Lung (tissue), 12 donors: Measurements from ENCODE around the gene MICU1. TPM values are rescaled to one million over a fixed set of nuclear protein-coding genes. Genes with fewer than 3 reads are reported as not detected.
"Not testable (repeated sequence)": the region's sequence is repeated elsewhere in the genome, so short reads cannot be mapped to it uniquely, and the experiment has no call there.

Experiments used
- ATAC-seq: fragments of 200-7000 bp; cut with Tn5 transposase; one replicate; pipeline ENCODE4 v1.9.1; 2020; ENCODE audit warnings: moderate number of reproducible peaks; ENCODE audit not compliant: insufficient read depth, low FRiP score
- DNase-seq, 3 donors: peaks; one replicate each; pipeline ENCODE4 v3.0.0-alpha.2; 2013 to 2017
- H3K27ac ChIP-seq, 2 donors: one replicate each; pipeline ENCODE4 v1.5.1; 2013; ENCODE audit warnings: mild to moderate bottlenecking in 2 of 2, moderate library complexity in 2 of 2, control low read depth in 1 of 2, inconsistent platforms in 1 of 2, low read depth in 1 of 2, low read length in 1 of 2
- H3K27me3 ChIP-seq, 3 donors: one replicate each; pipeline ENCODE4 v1.5.1; 2013; ENCODE audit warnings: low read length in 2 of 3; ENCODE audit not compliant: control insufficient read depth in 3 of 3, insufficient read depth in 3 of 3
- H3K36me3 ChIP-seq, 4 donors: one replicate each; pipeline ENCODE4 v1.5.1; 2013; ENCODE audit warnings: low read length in 4 of 4, mild to moderate bottlenecking in 1 of 4, moderate library complexity in 1 of 4; ENCODE audit not compliant: control insufficient read depth in 4 of 4, insufficient read depth in 4 of 4
- H3K4me1 ChIP-seq, 5 donors: one replicate each; pipeline ENCODE4 v1.5.1; 2013; ENCODE audit warnings: low read length in 5 of 5, mild to moderate bottlenecking in 2 of 5, moderate library complexity in 1 of 5; ENCODE audit not compliant: control insufficient read depth in 5 of 5, insufficient read depth in 5 of 5
- H3K4me3 ChIP-seq: one replicate; pipeline ENCODE4 v1.5.1; 2013; ENCODE audit warnings: mild to moderate bottlenecking, control low read depth, moderate library complexity
- H3K9ac ChIP-seq, 2 donors: one replicate each; pipeline ENCODE4 v1.5.1; 2013; ENCODE audit warnings: low read length in 2 of 2, control low read depth in 1 of 2; ENCODE audit not compliant: insufficient read depth in 1 of 2
- H3K9me3 ChIP-seq, 4 donors: one replicate each; pipeline ENCODE4 v1.5.1; 2013; ENCODE audit warnings: low read length in 3 of 4, mild to moderate bottlenecking in 1 of 4, moderate library complexity in 1 of 4; ENCODE audit not compliant: control insufficient read depth in 4 of 4, insufficient read depth in 3 of 4
- CTCF ChIP-seq: IDR thresholded peaks from 2 replicates; pipeline ENCODE4 v1.5.1; 2012; ENCODE audit warnings: mild to moderate bottlenecking; ENCODE audit errors: control extremely low read depth, extremely low read depth
- WGBS, 2 donors: extraction: QIAGEN DNeasy Blood & Tissue Kit; methylation state at CpG; one replicate each; pipeline ENCODE4 v1.1.7; 2013; 5-methylcytosine and 5-hydroxymethylcytosine counted together
- polyA plus RNA-seq, 2 donors: library from polyadenylated mRNA; stranded (reverse); fragments of 200-250 nt; gene quantifications; one replicate each; pipeline ENCODE4 v1.2.1, GENCODE V29; 2013
- total RNA-seq, 2 donors: library from RNA; depleted of rRNA in 1 of 2; stranded (reverse); fragments of >200 nt in 1 of 2; gene quantifications; one replicate each; pipeline ENCODE4 v1.2.1, GENCODE V29; 2014 to 2021
- donor health status: control.
- donor health status: control.
- donor health status: Bipolar disorder and iron deficiency.
- donor health status: healthy.
- donor health status: DM: yes; HTN: yes; CAD: no.

The MICU1 gene
- total and polyA plus RNA-seq, 4 donors = 41.9 to 86.4 (median 43.2) TPM

DNA sequence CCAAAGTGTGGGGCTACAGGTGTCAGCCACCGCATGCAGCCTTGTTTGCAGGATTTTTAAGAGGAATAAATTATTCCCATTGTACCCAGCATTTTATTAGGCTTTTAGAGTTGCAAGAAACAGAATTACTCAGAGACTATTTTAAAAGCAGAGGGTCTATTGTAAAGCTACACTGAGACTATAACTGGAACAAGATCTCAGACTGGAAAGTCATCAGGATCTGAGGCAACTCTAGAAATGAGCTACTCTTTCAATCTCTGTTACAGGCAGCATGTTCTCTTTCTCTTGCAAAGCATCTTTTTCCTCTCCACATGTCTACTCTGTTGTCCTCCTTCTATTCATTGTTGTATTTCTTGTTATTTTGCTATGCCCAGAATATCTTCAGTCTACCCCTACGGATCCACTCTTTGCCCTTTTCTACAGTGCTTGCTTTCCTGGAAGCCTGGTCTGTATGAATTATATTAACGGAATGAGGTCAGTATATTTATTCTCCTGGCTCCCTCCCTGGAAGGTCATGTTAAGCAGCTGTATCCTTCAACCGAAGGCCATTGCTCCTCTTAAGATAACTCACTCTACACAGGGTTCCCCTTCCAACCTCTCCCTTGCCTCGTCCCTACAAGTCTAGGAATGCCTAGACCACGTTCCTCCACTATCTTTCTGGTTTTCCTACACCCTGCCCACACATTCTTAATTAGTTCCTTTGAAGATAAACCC is 27.7 kb upstream of the MICU1 start:
- Histone ChIP-seq H3K27me3 (no peaks in the 10 kb centered on the region), H3K4me3 (no peak overlapping the region), H3K27ac (no peak overlapping the region), H3K9me3 (no peaks in the 10 kb centered on the region), H3K9ac (no peak overlapping the region), H3K4me1 (no peaks in the 10 kb centered on the region), H3K36me3 (no peaks in the 10 kb centered on the region)
- no peak for TF ChIP-seq CTCF
- DNase-seq (no peak), ATAC-seq (no peak)
- WGBS, 2 donors = 80 to 84% methylated on average over 6 of the region's 6 CpGs

DNA sequence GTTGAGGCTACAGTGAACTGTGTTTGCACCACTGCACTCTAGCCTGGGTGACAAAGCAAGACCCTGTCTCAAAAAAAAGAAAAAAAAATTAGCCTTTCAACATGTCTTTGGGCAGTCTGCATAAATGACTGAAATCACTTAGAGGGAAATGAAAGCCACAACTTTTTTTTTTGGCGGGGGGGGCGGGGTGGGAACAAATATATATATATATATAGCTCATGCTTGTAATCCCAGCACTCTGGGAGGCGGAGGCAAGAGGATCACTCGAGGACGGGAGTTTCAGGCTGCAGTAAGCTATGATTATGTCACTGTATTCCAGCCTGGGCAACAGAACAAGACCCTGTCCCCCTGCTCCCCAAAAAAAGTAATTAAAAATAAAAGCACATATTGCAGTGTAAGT is 23.4 kb upstream of the MICU1 start:
- no peaks in the 10 kb centered on the region for H3K36me3 ChIP-seq
- WGBS, 2 donors = 42 to 53% methylated on average over 5 of the region's 5 CpGs
- H3K4me1 ChIP-seq = no peaks in the 10 kb centered on the region
- H3K27ac ChIP-seq = no peak overlapping the region
- no peaks in the 10 kb centered on the region for H3K9me3 ChIP-seq
- no peak for TF ChIP-seq CTCF
- H3K9ac ChIP-seq = no peak overlapping the region
- H3K4me3 ChIP-seq = no peak overlapping the region
- ATAC-seq (no peak), DNase-seq (no peak)
- H3K27me3 ChIP-seq = no peaks in the 10 kb centered on the region

DNA sequence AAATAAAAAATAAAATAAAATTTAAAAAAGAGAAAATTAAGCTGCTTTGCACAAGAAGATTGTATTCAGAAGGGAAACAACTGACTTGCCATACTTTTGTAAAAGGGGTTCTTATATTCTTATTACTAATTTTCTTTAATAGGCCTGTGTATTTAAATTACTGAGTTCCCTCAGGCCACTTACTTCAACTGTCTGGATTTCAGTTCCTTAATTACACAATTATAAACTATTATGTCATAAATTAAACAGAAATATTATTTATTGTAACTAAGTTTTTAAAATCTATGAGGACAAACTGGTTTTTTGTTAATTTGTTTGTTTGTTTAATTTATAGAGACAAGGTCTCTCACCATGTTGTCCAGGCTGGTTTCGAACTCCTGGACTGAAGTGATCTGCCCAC is 22.4 kb upstream of the MICU1 start:
- H3K9me3 ChIP-seq = no peaks in the 10 kb centered on the region
- TF ChIP-seq CTCF = no peak
- 97% methylated on average over 1 of the region's 1 CpG for WGBS, 2 donors

DNA sequence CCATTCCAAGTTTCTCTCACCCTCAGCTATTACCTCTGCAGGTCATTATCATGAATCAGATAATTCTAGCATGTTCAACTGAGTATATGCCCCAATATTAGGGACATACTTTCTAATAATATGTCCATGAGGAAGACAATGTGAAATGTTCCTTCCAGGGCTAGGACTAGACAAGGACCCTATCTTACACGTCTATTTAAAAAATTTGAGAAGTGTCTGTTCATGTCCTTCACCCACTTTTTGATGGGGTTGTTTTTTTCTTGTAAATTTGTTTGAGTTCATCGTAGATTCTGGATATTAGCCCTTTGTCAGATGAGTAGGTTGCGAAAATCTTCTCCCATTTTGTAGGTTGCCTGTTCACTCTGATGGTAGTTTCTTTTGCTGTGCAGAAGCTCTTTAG is 21.1 kb upstream of the MICU1 start:
- H3K9me3 ChIP-seq, H3K27me3 ChIP-seq, DNase-seq, ATAC-seq, H3K36me3 ChIP-seq, H3K9ac ChIP-seq, H3K27ac ChIP-seq, H3K4me3 ChIP-seq, H3K4me1 ChIP-seq: not testable (repeated sequence)
- WGBS, 2 donors = 89 to 94% methylated on average over 3 of the region's 3 CpGs

More for the DNA sequence above, 22.4 kb upstream of the MICU1 start:
- Histone ChIP-seq H3K4me1 (no peaks in the 10 kb centered on the region), H3K27me3 (no peaks in the 10 kb centered on the region), H3K9ac (no peak overlapping the region), H3K36me3 (no peaks in the 10 kb centered on the region), H3K4me3 (no peak overlapping the region), H3K27ac (no peak overlapping the region)
- DNase-seq = no peak
- no peak for ATAC-seq
